Right lobe of liver (tissue), 6 donors: ENCODE measurements around the gene EGLN2. TPM values are rescaled to one million over a fixed set of nuclear protein-coding genes. Genes with fewer than 3 reads are reported as not detected.
"Not testable (repeated sequence)": the region's sequence is repeated elsewhere in the genome, so short reads cannot be mapped to it uniquely, and the experiment has no call there.

Experiments used
- ATAC-seq, 4 donors: fragments of 200-7000 bp; cut with Tn5 transposase; one replicate each; pipeline ENCODE4 v1.9.1; 2020; ENCODE audit warnings: mild to moderate bottlenecking in 4 of 4, moderate library complexity in 4 of 4
- DNase-seq, 3 donors: peaks; one replicate each; pipeline ENCODE4 v3.0.0-alpha.2; 2020
- H3K27ac ChIP-seq, 3 donors: fragments of 200-600 bp; one replicate each; pipeline ENCODE4 v1.8.0; 2022
- H3K27me3 ChIP-seq, 2 donors: fragments of 200-600 bp; one replicate each; pipeline ENCODE4 v1.8.0; 2022
- H3K36me3 ChIP-seq, 4 donors: fragments of 200-600 bp; sonication (generic) in 1 of 4; one replicate each; pipeline versions ENCODE4 v1.5.1 to v1.8.0; 2017 to 2022; ENCODE audit warnings: control low read depth in 1 of 4
- H3K4me1 ChIP-seq, 4 donors: fragments of 200-600 bp; sonication (generic) in 1 of 4; one replicate each; pipeline versions ENCODE4 v1.5.1 to v1.8.0; 2017 to 2022; ENCODE audit warnings: control low read depth in 1 of 4
- H3K4me3 ChIP-seq, 3 donors: fragments of 200-600 bp; one replicate each; pipeline ENCODE4 v1.8.0; 2022
- H3K9me3 ChIP-seq, 4 donors: fragments of 200-600 bp; sonication (generic) in 1 of 4; one replicate each; pipeline versions ENCODE4 v1.5.1 to v1.8.0; 2017 to 2022; ENCODE audit warnings: control low read depth in 1 of 4
- CTCF ChIP-seq, 4 donors: fragments of 200-600 bp in 3 of 4; fragments of 450-650 bp in 1 of 4; IDR thresholded peaks; one replicate each; pipeline versions ENCODE4 v1.5.1 to v1.8.0; 2016 to 2022; ENCODE audit warnings: antibody characterized with exemption in 4 of 4, mild to moderate bottlenecking in 2 of 4
- POLR2A ChIP-seq: fragments of 450-650 bp; IDR thresholded peaks from one replicate; pipeline ENCODE4 v1.6.1; 2017; ENCODE audit warnings: antibody characterized with exemption, mild to moderate bottlenecking
- WGBS: methylation state at CpG from one replicate; pipeline ENCODE4 v1.1.6; 2018; ENCODE audit warnings: low coverage, low lambda C conversion rate; ENCODE audit not compliant: insufficient coverage; ENCODE audit errors: missing lambda C conversion rate; 5-methylcytosine and 5-hydroxymethylcytosine counted together
- intact Hi-C, 2 donors: fragments of 100-400 bp; cut with DNase I; formaldehyde crosslinking; loops; one replicate each; pipeline versions ENCODE4 v1.11.2 to v1.14.1; 2022
- total RNA-seq, 6 experiments: library from RNA; depleted of rRNA in 2 of 6; stranded (reverse); fragments of >200 nt in 2 of 6; fragmentation: NEBNext Ultra II Directional in 3 of 6; extraction: Animal tissue kit (Norgen Biotek cat#: 25700) in 3 of 6; gene quantifications; one replicate each; pipeline versions ENCODE4 v1.1.0 to v1.2.4, GENCODE V29; 2016 to 2023
- donor health status: DM: no; HTN: yes; CAD: no.
- donor health status: DM: no; HTN: no; CAD: no.
- donor health status: DM: no; HTN: no; CAD: no.
- donor health status: DM: no; HTN: yes; CAD: no.
- donor health status: DM: no; HTN: yes; CAD: no.

Gene EGLN2
- total RNA-seq, 6 experiments from 2014 or later, result 34.5 to 47.0 (median 37.4) TPM

GRCh38 chr19:40825460-40826095 is 26.6 kb downstream of the EGLN2 start:
- Histone ChIP-seq H3K4me3 (peak overlapping the region in 1 of 3 donors; percentile 53), H3K4me1 (peaks cover 0 to 24% (median 12%) of the 10 kb centered on the region in 4 donors)
- intact Hi-C loops, H3K36me3 ChIP-seq, H3K27ac ChIP-seq, H3K27me3 ChIP-seq, H3K9me3 ChIP-seq, ATAC-seq: not testable (repeated sequence)
- DNase-seq, result peak in 1 of 3 donors; percentile 17
- no CpG with 5 or more reads among the region's 6 CpGs for WGBS

DNA sequence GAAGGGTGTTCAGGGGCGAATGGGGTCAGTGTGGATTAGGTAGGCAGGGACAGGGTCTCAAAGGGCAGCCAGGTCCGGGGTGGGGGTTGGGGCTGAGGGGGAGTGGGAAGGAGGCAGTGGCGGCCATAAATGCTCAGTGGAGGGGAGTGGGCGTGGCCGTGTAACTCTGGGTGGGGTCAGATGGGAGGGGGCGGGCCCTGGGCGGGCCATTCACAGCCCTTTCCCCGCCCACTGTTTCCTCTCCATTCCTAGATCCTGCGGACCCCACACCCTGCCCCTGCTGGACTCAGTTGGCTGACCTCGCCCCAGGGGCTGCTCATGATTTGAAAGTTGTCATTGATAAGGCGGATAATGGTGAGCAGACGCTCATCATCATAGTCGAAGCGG is 27.3 kb downstream of the EGLN2 start:
- H3K36me3 ChIP-seq, H3K9me3 ChIP-seq, DNase-seq, H3K27me3 ChIP-seq, H3K27ac ChIP-seq, intact Hi-C loops, H3K4me3 ChIP-seq, ATAC-seq: not testable (repeated sequence)
- peaks cover 0 to 28% (median 12%) of the 10 kb centered on the region in 4 donors for H3K4me1 ChIP-seq
- 96% methylated on average over 3 of the region's 14 CpGs for WGBS

- DNase-seq, result peak in 1 of 3 donors; percentile 40
- H3K27me3 ChIP-seq, H3K27ac ChIP-seq, intact Hi-C loops, ATAC-seq, H3K36me3 ChIP-seq, H3K4me3 ChIP-seq, H3K9me3 ChIP-seq: not testable (repeated sequence)
- WGBS, result 75% methylated on average over 15 of the region's 29 CpGs
- peaks cover 0 to 32% (median 15%) of the 10 kb centered on the region in 4 donors for H3K4me1 ChIP-seq
These were observed 27.9 kb downstream of the EGLN2 start for GRCh38 chr19:40826699-40827385.

DNA sequence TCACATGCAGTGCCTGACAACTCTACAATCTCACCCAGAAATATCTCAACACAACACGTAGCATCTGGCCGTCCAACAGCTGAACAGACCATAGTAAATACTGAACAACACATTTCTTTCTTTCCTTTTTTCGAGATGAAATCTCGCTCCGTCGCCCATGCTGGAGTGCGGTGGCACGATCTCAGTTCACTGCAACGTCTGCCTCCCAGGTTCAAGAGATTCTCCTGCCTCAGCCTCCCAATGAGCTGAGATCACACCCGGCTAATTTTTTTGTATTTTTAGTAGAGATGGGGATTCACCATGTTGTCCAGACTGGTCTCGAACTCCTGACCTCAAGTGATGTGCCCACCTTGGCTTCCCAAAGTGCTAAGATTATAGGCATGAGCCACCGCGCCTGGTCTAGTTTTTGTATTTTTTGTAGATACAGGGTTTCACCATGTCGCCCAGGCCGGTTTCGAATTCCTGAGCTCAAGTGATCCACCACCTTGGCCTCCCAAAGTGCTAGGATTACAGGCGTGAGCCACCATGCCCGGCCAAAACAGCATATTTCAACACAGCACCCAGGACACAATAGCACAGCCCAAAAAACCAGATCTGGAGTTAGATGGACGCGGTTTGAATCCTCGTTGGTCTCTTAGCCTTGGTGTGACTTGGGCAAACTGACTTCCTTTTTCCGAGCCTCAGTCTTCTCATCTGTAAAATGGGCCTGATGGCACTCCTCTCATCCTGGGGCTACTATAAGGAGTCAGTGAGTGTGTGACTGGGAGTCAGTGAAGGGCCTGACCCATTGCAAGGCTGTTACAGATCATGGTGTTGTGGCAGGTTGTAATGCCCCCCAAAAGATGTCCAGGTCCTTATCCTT is 28.6 kb downstream of the EGLN2 start:
- WGBS, result 95% methylated on average over 20 of the region's 22 CpGs
- intact Hi-C loops, result no loop called here
- ATAC-seq (no peak), DNase-seq (peak in 1 of 3 donors; percentile 24)
- Histone ChIP-seq H3K27me3 (no peaks in the 10 kb centered on the region), H3K9me3 (no peaks in the 10 kb centered on the region), H3K27ac (no peak overlapping the region), H3K4me3 (no peak overlapping the region), H3K4me1 (peaks cover 0 to 33% (median 15%) of the 10 kb centered on the region in 4 donors), H3K36me3 (peaks cover 0 to 5% (median 2%) of the 10 kb centered on the region in 4 donors)
- TF ChIP-seq CTCF (IDR thresholded peaks at IDR 0.05) (no peak), POLR2A (no peak)

- DNase-seq, result no peak
- Histone ChIP-seq H3K4me1 (peaks cover 0 to 23% (median 7%) of the 10 kb centered on the region in 4 donors), H3K9me3 (no peaks in the 10 kb centered on the region), H3K36me3 (peaks cover 0 to 5% (median 2%) of the 10 kb centered on the region in 4 donors), H3K4me3 (no peak overlapping the region), H3K27ac (no peak overlapping the region), H3K27me3 (no peaks in the 10 kb centered on the region)
- TF ChIP-seq POLR2A (no peak), CTCF (IDR thresholded peaks at IDR 0.05) (no peak)
- intact Hi-C loops, result no loop called here
- no peak for ATAC-seq
These were observed 30.2 kb downstream of the EGLN2 start for GRCh38 chr19:40829205-40829604.

DNA sequence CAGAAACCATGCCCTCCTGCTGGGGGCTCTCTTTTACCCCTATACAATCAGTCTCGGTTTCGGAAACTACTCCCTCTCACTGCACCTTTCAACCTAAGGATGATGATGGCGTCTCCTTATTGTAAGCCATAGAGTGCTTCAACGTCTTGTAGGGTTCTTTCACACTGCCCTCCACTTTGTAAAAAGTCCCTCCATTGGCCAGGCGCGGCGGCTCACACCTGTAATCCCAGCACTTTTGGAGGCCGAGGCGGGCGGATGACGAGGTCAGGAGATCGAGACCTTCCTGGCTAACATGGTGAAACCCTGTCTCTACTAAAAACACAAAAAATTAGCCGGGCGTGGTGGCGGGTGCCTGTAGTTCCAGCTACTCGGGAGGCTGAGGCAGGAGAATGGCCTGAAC is 31.8 kb downstream of the EGLN2 start:
- H3K9me3 ChIP-seq, intact Hi-C loops, ATAC-seq, H3K27me3 ChIP-seq, H3K4me3 ChIP-seq, H3K36me3 ChIP-seq, H3K27ac ChIP-seq: not testable (repeated sequence)
- WGBS, result 98% methylated on average over 9 of the region's 16 CpGs
- peak in 1 of 3 donors; percentile 33 for DNase-seq
- peaks cover 0 to 14% (median 7%) of the 10 kb centered on the region in 4 donors for H3K4me1 ChIP-seq
